ENCODE data around the gene SERPINA1. TPM values are rescaled to one million over a fixed set of nuclear protein-coding genes. Genes with fewer than 3 reads are reported as not detected.

The SERPINA1 gene
- total RNA-seq, 2 experiments from 2014 or later = 4.3 to 4.7 TPM

GRCh38 chr14:94376976-94377865, 11.2 kb downstream of the SERPINA1 start:
- H3K4me3 Mint-ChIP-seq = no peak overlapping the region
- Histone ChIP-seq H3K4me1 (ENCODE audit: insufficient read depth, low read length) (no peaks in the 10 kb centered on the region), H3K27me3 (ENCODE audit: control insufficient read depth in 1 of 2, insufficient read depth in 2 of 2, low read length in 2 of 2) (no peaks in the 10 kb centered on the region), H3K9me3 (ENCODE audit: control insufficient read depth in 1 of 2, insufficient read depth in 1 of 2, low read length in 2 of 2) (no peaks in the 10 kb centered on the region), H3K27ac (ENCODE audit: low read depth in 1 of 2, low read length in 2 of 2) (no peak overlapping the region), H3K4me3 (ENCODE audit: low read length) (no peak overlapping the region), H3K36me3 (ENCODE audit: insufficient read depth, low read length) (no peaks in the 10 kb centered on the region)
- DNase-seq (no peak), ATAC-seq (ENCODE audit: poor library complexity) (no peak)
- intact Hi-C loops (cut with DNase I, micrococcal nuclease) = no loop called here
- H3K27me3 Mint-ChIP-seq = no peaks in the 10 kb centered on the region
- H3K4me1 Mint-ChIP-seq (ENCODE audit: low read depth) = no peaks in the 10 kb centered on the region
- H3K36me3 Mint-ChIP-seq (ENCODE audit: low read depth) = no peaks in the 10 kb centered on the region
- H3K27ac Mint-ChIP-seq = no peak overlapping the region
- ChIA-PET POLR2A (no interaction called here), CTCF (no interaction called here)
- H3K9me3 Mint-ChIP-seq = no peaks in the 10 kb centered on the region
- TF ChIP-seq CTCF (IDR thresholded peaks at IDR 0.05) = no peak

DNA sequence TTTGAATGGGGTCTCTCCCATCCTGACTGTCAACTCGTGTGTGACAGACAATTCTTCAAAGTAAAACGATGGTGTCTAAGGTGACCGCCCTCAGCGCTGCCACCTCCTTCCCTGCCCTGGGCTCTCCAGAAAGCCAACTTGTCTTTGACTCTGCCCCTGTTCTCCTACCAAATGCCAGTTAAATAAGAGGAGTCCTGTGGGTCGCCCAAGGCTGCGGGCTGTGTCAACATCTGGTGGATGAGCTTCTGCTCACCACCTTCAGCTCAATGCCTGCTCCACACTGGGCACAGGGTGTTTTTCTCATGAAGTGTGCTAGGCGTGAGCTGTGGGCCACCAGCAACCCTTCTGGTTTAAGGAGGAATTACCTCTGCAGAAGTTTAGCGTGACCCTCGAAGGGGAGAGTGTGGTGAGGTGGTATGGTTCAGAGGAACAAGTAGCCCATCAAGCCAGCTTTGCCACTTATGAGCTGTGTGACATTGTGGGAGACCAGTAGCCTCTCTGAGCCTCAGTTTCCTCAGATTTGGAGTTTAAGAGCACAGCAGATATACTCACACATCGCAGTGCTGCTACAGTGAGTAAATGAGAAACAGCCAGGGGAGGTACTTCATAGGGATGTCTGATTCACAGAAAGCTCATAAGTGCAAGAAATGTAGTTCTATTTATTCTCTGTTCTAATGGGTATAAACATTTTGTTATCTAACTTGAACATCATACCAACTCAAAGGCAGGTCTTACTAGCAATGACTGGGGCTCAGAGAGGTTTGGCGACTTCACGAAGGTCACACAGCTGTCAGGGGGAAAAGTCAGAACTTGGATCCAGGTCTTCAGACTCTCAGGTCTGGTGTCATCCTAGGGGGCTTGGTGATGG, 12.1 kb downstream of the SERPINA1 start:
- no peak overlapping the region for H3K27ac ChIP-seq (ENCODE audit: low read depth in 1 of 2, low read length in 2 of 2)
- H3K36me3 ChIP-seq (ENCODE audit: insufficient read depth, low read length) = no peaks in the 10 kb centered on the region
- no peaks in the 10 kb centered on the region for H3K4me1 ChIP-seq (ENCODE audit: insufficient read depth, low read length)
- H3K4me3 ChIP-seq (ENCODE audit: low read length) = no peak overlapping the region
- Mint-ChIP-seq H3K27me3 (no peaks in the 10 kb centered on the region), H3K9me3 (no peaks in the 10 kb centered on the region), H3K4me3 (no peak overlapping the region), H3K27ac (no peak overlapping the region), H3K4me1 (ENCODE audit: low read depth) (no peaks in the 10 kb centered on the region), H3K36me3 (ENCODE audit: low read depth) (no peaks in the 10 kb centered on the region)
- intact Hi-C loops (cut with DNase I, micrococcal nuclease) = no loop called here
- no peak for ATAC-seq (ENCODE audit: poor library complexity)
- DNase-seq = no peak
- ChIA-PET CTCF (no interaction called here), POLR2A (no interaction called here)
- no peak for TF ChIP-seq CTCF (IDR thresholded peaks at IDR 0.05)
- no peaks in the 10 kb centered on the region for H3K27me3 ChIP-seq (ENCODE audit: control insufficient read depth in 1 of 2, insufficient read depth in 2 of 2, low read length in 2 of 2)
- no peaks in the 10 kb centered on the region for H3K9me3 ChIP-seq (ENCODE audit: control insufficient read depth in 1 of 2, insufficient read depth in 1 of 2, low read length in 2 of 2)

DNA sequence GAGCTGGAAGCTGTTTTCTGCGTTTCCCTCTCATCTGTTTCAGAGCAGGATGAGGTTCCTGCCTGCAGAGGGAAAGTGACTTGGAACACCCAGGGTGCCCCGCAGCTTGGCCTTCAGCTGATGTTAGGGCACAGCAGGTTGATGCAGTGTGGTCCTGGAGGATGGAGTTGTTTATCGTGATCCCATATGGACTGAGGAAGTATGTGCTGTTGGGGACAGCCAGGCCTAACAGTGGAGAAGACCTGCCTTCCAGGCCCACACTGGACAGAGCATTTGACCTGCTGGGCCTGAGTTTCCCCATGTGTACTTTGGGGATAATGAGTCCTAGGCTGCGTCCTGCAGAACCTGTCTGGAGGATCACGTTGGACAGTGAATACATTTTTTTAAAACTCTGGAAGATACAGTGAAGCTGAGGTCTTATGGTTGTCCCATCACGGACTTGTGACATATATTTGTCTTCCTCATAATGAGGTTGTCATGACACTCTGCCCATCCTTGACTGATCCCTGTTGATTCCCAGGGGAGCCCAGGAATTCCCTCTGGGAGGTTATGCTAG, 12.8 kb downstream of the SERPINA1 start:
- no peak overlapping the region for H3K4me3 ChIP-seq (ENCODE audit: low read length)
- ChIA-PET CTCF (no interaction called here), POLR2A (no interaction called here)
- ATAC-seq (ENCODE audit: poor library complexity) = no peak
- Mint-ChIP-seq H3K9me3 (no peaks in the 10 kb centered on the region), H3K4me1 (ENCODE audit: low read depth) (no peaks in the 10 kb centered on the region), H3K27ac (no peak overlapping the region), H3K4me3 (no peak overlapping the region), H3K27me3 (no peaks in the 10 kb centered on the region), H3K36me3 (ENCODE audit: low read depth) (no peaks in the 10 kb centered on the region)
- no peaks in the 10 kb centered on the region for H3K27me3 ChIP-seq (ENCODE audit: control insufficient read depth in 1 of 2, insufficient read depth in 2 of 2, low read length in 2 of 2)
- H3K36me3 ChIP-seq (ENCODE audit: insufficient read depth, low read length) = no peaks in the 10 kb centered on the region
- H3K9me3 ChIP-seq (ENCODE audit: control insufficient read depth in 1 of 2, insufficient read depth in 1 of 2, low read length in 2 of 2) = no peaks in the 10 kb centered on the region
- TF ChIP-seq CTCF (IDR thresholded peaks at IDR 0.05) = no peak
- intact Hi-C loops (cut with DNase I, micrococcal nuclease) = no loop called here
- no peaks in the 10 kb centered on the region for H3K4me1 ChIP-seq (ENCODE audit: insufficient read depth, low read length)
- H3K27ac ChIP-seq (ENCODE audit: low read depth in 1 of 2, low read length in 2 of 2) = no peak overlapping the region
- DNase-seq = no peak

All from CD4-positive, alpha-beta T cell (primary cell).